GM18870 (cell line): ENCODE results near the gene MEF2D.

Source experiments
- ATAC-seq: cut with Tn5 transposase; IDR thresholded peaks from one replicate; pipeline ENCODE4 v1.9.1; 2021; ENCODE audit warnings: moderate library complexity; ENCODE audit not compliant: unreplicated experiment

The MEF2D gene

GRCh38 chr1:156525071-156525501 is 24.5 kb upstream of the MEF2D start:
- no peak for ATAC-seq

GRCh38 chr1:156524481-156524869 is 23.9 kb upstream of the MEF2D start:
- no peak for ATAC-seq

GRCh38 chr1:156523801-156524480 is 23.4 kb upstream of the MEF2D start:
- no peak for ATAC-seq

DNA sequence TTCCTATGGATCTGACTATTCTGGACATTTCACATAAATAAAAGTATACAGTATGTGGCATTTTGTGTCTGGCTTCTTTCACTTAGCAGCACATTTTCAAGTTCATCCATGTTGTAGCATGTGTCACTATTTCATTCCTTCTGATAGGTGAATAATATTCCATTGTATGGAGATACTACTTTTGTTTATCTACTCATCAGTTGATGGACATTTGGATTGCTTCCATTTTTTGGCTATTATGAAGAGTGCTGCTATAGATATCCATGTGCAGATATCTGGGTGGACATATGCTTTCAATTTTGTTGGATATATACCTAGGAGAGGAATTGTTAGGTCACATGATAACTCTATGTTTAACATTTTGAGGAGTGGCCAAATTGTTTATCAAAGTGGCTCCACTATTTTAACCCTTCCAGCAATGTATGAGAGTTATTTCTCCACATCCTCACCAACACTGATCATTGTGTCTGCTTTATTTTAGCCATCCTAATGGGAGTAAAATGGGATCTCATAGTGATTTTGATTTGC is 21.9 kb upstream of the MEF2D start:
- no peak for ATAC-seq

DNA sequence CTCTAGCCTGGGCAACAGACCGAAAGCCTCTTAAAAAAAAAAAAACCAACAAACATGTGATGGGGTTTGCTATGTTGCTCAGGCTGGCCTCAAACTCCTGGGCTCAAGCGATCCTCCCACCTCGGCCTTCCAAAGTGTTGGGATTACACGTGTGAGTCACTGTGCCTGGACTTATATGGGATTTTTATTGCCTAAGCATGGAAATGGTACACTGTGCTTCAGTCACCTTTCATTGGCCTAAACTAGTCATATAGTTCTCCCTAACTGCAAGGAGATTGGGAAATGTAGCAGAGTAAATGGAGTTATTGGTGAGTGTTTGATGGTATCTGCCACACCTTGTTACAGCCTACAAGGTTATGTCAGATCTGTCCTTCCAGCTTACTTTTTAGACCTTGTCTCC is 17.2 kb upstream of the MEF2D start:
- no peak for ATAC-seq

DNA sequence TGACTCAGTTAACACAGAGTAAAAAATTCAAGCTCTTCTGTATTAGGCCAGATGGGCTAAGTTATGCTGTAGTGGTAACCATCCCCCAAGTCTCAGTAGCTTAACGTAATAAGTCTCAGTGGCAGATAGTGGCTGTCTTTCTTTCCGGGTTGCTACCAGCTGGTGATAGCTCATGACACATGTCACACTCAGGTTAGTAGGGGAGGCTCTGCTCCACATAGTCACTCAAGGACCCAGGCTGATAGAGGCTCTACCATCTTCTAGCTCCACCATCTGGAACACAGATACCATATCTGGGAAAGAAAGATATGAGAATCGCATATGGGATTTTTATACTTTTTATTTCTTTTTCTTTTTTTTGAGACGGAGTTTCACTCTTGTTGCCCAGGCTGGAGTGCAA is 16.2 kb upstream of the MEF2D start:
- no peak for ATAC-seq

GRCh38 chr1:156515956-156516355 is 15.4 kb upstream of the MEF2D start:
- ATAC-seq = no peak

GRCh38 chr1:156513185-156513584 is 12.6 kb upstream of the MEF2D start:
- ATAC-seq = no peak

DNA sequence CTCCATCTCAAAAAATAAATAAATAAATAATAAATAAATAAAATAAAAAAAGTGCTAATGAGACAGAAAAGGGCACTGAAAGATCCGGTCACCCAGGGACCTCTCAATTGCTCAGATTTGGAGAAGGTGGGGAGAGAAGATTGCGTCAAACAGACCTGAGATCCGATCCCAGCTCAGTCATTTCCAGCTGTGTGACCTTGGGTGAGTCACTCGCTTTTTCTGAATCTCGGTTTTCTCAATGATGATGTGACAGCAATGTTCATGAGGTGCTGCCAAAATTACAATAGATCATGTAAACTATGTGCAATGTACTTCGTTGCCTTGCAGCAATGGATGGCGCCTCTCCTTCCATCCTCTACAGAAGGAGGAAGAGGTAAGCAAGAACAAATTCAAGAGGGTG is 11.1 kb upstream of the MEF2D start:
- no peak for ATAC-seq

- ATAC-seq = no peak
These were observed 10.1 kb upstream of the MEF2D start for GRCh38 chr1:156510709-156511108.

GRCh38 chr1:156509424-156510034 is 9.0 kb upstream of the MEF2D start:
- no peak for ATAC-seq

GRCh38 chr1:156508955-156509234 is 8.3 kb upstream of the MEF2D start:
- no peak for ATAC-seq

DNA sequence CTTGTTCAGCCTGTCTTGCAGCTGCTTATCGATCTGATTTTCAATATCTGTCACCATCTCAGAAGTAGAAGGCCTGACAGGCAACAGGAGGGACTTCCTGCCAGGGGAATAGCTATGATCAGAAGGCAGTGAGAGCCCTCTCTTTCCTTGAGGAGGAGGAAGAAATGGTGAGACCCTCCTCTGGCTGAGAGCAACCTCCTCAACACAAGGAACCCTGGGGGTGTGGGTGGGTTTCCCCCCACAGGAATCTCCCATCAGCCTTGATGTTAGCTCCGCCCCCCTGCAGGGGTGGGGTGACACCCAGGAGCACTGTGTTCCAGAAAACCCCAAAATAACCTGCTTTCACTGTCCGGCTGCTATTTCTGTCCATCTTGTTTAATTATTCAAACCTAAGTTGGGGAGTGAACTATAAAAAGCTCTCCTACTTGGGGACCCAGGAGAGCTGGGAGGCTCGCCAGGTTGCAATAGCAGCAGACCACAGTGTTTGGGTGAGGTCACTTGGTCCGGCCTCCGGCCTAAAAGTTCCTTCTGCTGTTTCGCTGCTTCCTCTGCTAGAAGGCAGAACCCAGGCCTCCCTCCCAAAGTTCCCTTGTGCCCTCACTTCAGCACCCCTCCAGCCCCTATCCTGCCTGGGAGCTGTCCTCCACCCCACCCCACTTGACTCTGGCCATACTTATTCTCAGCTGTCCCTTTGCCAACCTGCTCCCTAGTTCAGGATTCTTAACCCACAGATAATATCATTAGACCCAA is 7.8 kb upstream of the MEF2D start:
- no peak for ATAC-seq

DNA sequence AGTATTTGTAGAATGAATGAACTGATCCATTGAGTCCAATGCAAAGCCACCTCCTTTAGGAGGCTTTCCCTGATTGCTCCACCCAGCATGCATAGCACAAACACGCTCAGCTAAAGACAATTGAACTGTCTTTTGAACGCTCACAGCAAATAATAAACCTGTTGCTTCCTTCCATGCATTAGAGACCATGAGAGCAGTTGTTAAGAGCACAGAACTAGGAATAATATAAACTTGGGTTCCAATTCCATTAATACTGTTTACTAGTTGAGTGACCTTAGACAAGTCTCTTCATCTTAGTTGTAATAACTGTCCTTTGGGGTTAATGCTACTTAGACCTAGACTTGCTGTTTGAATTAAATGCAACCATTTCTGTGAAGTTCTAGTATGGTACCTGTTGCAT is 5.9 kb upstream of the MEF2D start:
- no peak for ATAC-seq

DNA sequence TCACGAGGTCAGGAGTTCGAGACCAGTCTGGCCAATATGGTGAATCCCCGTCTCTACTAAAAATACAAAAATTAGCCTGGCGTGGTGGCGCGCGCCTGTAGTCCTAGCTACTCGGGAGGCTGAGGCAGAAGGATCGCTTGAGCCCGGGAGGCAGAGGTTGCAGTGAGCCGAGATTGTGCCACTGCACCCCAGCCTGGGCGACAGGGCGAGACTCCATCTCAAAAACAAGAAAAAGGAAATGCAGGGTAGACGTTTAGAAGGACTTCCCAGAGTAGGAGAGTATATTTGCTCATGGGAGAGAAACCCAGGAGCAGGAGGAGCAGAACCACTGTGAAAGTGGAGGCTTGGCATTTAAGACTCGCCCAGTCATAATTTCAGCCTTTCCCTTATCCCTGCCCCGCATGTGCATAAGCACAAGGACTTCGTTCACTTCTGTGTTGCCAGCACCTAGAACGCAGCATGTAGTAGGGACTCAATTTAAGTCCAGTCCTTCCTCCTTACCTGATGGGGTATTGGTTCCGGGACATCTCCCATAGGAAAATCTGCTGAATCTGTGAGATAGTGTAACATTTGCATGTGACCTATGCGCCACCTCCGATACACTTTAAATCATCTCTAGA is 5.2 kb upstream of the MEF2D start:
- no peak for ATAC-seq

DNA sequence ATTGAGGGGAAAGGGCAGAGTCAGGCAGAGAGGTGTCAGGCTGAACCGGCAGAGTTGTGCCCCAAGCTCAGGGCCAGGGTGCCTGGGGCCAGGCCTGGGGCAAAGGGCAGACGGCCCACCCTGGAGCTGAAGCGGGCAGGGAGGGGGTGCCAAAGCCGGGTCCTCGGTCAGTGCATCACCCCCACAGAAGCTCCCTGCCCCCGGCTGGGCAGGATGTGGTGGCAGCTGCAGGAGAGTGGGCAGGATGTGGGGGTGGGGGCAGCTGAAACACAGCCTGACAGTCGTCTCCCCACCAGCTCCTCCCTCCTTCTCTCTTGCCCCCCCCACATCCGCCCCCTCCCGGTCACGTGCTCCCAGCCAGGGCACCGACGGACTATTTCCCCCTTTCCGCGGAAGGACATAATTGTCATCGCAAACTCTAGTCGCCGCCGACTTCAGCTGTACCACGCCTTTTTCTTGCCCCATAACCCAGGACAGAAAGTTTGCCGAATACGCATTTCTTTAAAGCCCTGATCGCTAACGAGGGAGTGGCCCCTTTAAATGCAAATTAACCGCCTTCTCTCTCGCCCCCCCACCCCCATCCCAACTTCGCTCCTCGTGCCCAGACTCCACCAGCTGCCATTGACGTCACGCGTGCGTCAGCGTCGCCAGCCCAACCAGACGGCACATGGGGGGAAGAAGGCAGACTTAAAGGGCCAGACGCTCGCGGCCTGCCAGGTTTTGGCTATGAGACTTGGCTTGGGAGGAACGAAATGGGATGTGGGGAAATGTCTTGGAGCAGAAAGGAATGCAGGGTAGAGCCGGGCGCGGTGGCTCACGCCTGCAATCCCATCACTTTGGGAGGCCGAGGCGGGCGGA is 4.5 kb upstream of the MEF2D start:
- no peak for ATAC-seq

DNA sequence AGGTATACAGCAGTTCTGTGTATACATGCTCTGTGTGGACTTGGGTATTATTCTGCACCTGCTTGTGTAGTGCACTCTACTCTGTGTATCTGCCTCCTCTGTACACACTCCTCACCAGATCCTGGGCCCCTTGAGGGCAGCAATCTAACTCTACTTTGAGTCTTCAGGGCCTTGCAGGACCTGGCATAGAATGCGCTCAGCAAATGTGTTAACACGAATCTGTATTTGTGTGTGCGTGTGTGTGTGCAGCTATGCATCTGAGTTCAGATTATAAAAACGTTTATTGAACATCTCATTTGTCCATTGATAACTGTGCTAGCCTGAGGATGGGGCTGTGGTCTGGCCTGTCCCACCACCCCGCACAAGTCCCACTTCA is 3.9 kb upstream of the MEF2D start:
- ATAC-seq = no peak

- no peak for ATAC-seq
These were observed 3.3 kb upstream of the MEF2D start for GRCh38 chr1:156503698-156504437.

GRCh38 chr1:156502894-156503697 is 2.5 kb upstream of the MEF2D start:
- ATAC-seq = no peak
